HepG2 (cell line): ENCODE data around the gene POLR2H. TPM values are rescaled to one million over a fixed set of nuclear protein-coding genes. Genes with fewer than 3 reads are reported as not detected.

Experiments
- ATAC-seq: fragments of 200-7000 bp; cut with Tn5 transposase; 3 replicates; pipeline ENCODE4 v1.9.1; 2020; ENCODE audit warnings: mild to moderate bottlenecking, moderate library complexity
- BruUV-seq: library from RNA; stranded (reverse); fragments of 400-500 nt; replicated peaks from 2 replicates; lab custom pipeline; 2021; lab: Mats Ljungman, UMichigan
- CTCF ChIA-PET: fragments of 300-600 bp; formaldehyde crosslinking; extraction: SDS; loops from one replicate; lab custom pipeline; 2021; ENCODE audit warnings: low total read pairs, inconsistent platforms, low intra/inter-chr PET ratio; lab: Yijun Ruan, JAX
- POLR2A ChIA-PET: fragments of 350-600 bp; sonication (Branson Sonifier 250); formaldehyde crosslinking; loops from one replicate; lab custom pipeline; 2020; ENCODE audit warnings: antibody characterized with exemption, inconsistent platforms; lab: Yijun Ruan, JAX
- DNase-seq: peaks from one replicate; pipeline ENCODE4 v3.0.0-alpha.2; 2015; ENCODE audit warnings: low spot score
- FAIRE-seq: peaks from 3 replicates; lab custom pipeline; 2011; peaks lifted over from hg19 to GRCh38; lab: Jason Lieb, UNC
- H2AFZ ChIP-seq: one replicate; pipeline ENCODE4 v1.6.1; 2011; ENCODE audit warnings: low read length, inconsistent platforms
- H3K27ac ChIP-seq: fragments of 300-600 bp; 3 replicates; pipeline ENCODE4 v1.8.0; 2011; ENCODE audit warnings: mixed run types, mild to moderate bottlenecking, mixed read lengths, low read length, inconsistent platforms; ENCODE audit not compliant: insufficient read depth; ENCODE audit errors: extremely low read length
- H3K27me3 ChIP-seq, 2 experiments: fragments of 200-600 bp in 1 of 2; 2 replicates in 1 of 2; 3 replicates in 1 of 2; pipeline versions ENCODE4 v1.6.0 to v1.8.0; 2011; ENCODE audit warnings: low read length in 2 of 2, mild to moderate bottlenecking in 2 of 2, moderate library complexity in 2 of 2, inconsistent platforms in 1 of 2; ENCODE audit not compliant: insufficient read depth in 2 of 2, control insufficient read depth in 1 of 2
- H3K36me3 ChIP-seq, 2 experiments: fragments of 200-600 bp in 1 of 2; replicated peaks in 1 of 2; 2 replicates in 1 of 2; 3 replicates in 1 of 2; pipeline versions ENCODE4 v1.5.1 to v1.8.0; 2011; ENCODE audit warnings: low read length in 2 of 2, inconsistent platforms in 1 of 2; ENCODE audit not compliant: insufficient read depth in 2 of 2, control insufficient read depth in 1 of 2
- H3K4me1 ChIP-seq: 2 replicates; pipeline ENCODE4 v1.5.1; 2012; ENCODE audit warnings: low read length, inconsistent platforms; ENCODE audit not compliant: insufficient read depth
- H3K4me2 ChIP-seq: 2 replicates; pipeline ENCODE4 v1.6.0; 2011; ENCODE audit warnings: low read depth, low read length, inconsistent platforms
- H3K4me3 ChIP-seq, 3 experiments: fragments of 200-600 bp in 1 of 3; sonication (generic), shearing (Covaris generic) in 1 of 3; replicated peaks in 1 of 3; 2 replicates each; pipeline ENCODE4 v1.5.1; 2011 to 2016; ENCODE audit warnings: low read length in 3 of 3, inconsistent platforms in 2 of 3, low read depth in 2 of 3, mild to moderate bottlenecking in 2 of 3, control low read depth in 1 of 3, mixed read lengths in 1 of 3; ENCODE audit not compliant: insufficient read depth in 1 of 3
- H3K79me2 ChIP-seq: one replicate; pipeline ENCODE4 v1.6.1; 2011; ENCODE audit warnings: low read length, inconsistent platforms; ENCODE audit not compliant: insufficient read depth
- H3K9ac ChIP-seq: 2 replicates; pipeline ENCODE4 v1.6.0; 2011; ENCODE audit warnings: mild to moderate bottlenecking, low read depth, low read length, inconsistent platforms; ENCODE audit not compliant: insufficient read depth
- H3K9me3 ChIP-seq: 2 replicates; pipeline ENCODE4 v1.5.1; 2012; ENCODE audit warnings: mild to moderate bottlenecking, low read length
- H4K20me1 ChIP-seq: 2 replicates; pipeline ENCODE4 v1.6.0; 2011; ENCODE audit warnings: inconsistent platforms, mild to moderate bottlenecking, low read length, moderate library complexity; ENCODE audit not compliant: insufficient read depth
- AGO2 ChIP-seq: fragments of 200-400 bp; formaldehyde crosslinking; optimal IDR thresholded peaks from 2 replicates; pipeline ENCODE3; 2017; ENCODE audit warnings: mild to moderate bottlenecking, low read depth, low read length, moderate library complexity
- FOXC1 ChIP-seq: sonication (generic); formaldehyde crosslinking; IDR thresholded peaks from 2 replicates; pipeline ENCODE4 v1.8.0; 2022; ENCODE audit warnings: mild to moderate bottlenecking, missing genetic modification reagents, borderline replicate concordance
- HDAC6 ChIP-seq: fragments of 200-600 bp; sonication (generic); IDR thresholded peaks from 2 replicates; pipeline ENCODE4 v1.7.0; 2017; ENCODE audit warnings: mild to moderate bottlenecking, antibody characterized with exemption, low read length, low read depth
- HOXA3 ChIP-seq: sonication (generic); formaldehyde crosslinking; IDR thresholded peaks from 2 replicates; pipeline ENCODE4 v1.5.0; 2020; ENCODE audit warnings: missing genetic modification reagents
- RBFOX2 ChIP-seq: fragments of 200-400 bp; formaldehyde crosslinking; IDR thresholded peaks from 2 replicates; pipeline ENCODE4 v1.6.1; 2017; ENCODE audit warnings: low read depth, mild to moderate bottlenecking, low read length
- RBM22 ChIP-seq: fragments of 200-400 bp; formaldehyde crosslinking; optimal IDR thresholded peaks from 2 replicates; pipeline ENCODE3; 2017; ENCODE audit warnings: mild to moderate bottlenecking, low read length, moderate library complexity
- ZNF30 ChIP-seq: sonication (generic); formaldehyde crosslinking; IDR thresholded peaks from 2 replicates; pipeline ENCODE4 v1.5.0; 2020; ENCODE audit warnings: mild to moderate bottlenecking, missing genetic modification reagents
- WGBS: methylation state at CpG from one replicate; pipeline ENCODE4 v1.1.6; 2017; ENCODE audit warnings: low lambda C conversion rate; 5-methylcytosine and 5-hydroxymethylcytosine counted together
- in situ Hi-C: cut with HindIII; loops from 2 replicates; pipeline ENCODE4 v1.10.0; 2017; ENCODE audit warnings: low pct_unique_long_range_greater_than_20kb; ENCODE audit not compliant: extremely low pct_ligation_motif_present
- intact Hi-C: fragments of 100-400 bp; cut with micrococcal nuclease; formaldehyde crosslinking; loops from one replicate; pipeline ENCODE4 v1.10.0; 2022; ENCODE audit not compliant: unreplicated experiment
- polyA plus RNA-seq, 8 experiments: library from polyadenylated mRNA; depleted of rRNA in 3 of 8; stranded (reverse) in 7 of 8; unstranded in 1 of 8; fragments of >200 nt; fragmentation: Illumina TruSeq in 4 of 8; extraction: Trizol in 4 of 8; gene quantifications; 2 replicates each; pipeline versions ENCODE4 v1.2.1 to v1.2.3, GENCODE V29; 2011 to 2016; ENCODE audit warnings: low read depth in 4 of 8, missing spikeins in 1 of 8, mixed read lengths in 1 of 8; ENCODE audit not compliant: insufficient read depth in 1 of 8
- total RNA-seq, 5 experiments: library from RNA; depleted of rRNA; stranded (reverse); fragments of >200 nt; fragmentation: Illumina TruSeq; extraction: Trizol; gene quantifications; 2 replicates each; pipeline ENCODE4 v1.2.3, GENCODE V29; 2016; ENCODE audit warnings: low read depth in 1 of 5

POLR2H gene
- total and polyA plus RNA-seq, 2 of the 13 experiments (the other 11 are each of a cell fraction or from before 2014, with no cell fraction given) = 118 to 194 TPM

- H3K4me2 ChIP-seq = no peak overlapping the region
- H3K27ac ChIP-seq = no peak overlapping the region
- no peak for DNase-seq
- no TSS peak for BruUV-seq
- H3K9me3 ChIP-seq = no peaks in the 10 kb centered on the region
- H3K4me1 ChIP-seq = peaks cover 32% of the 10 kb centered on the region
- peaks cover 56 to 95% of the 10 kb centered on the region in 2 experiments for H3K36me3 ChIP-seq
- TF ChIP-seq HDAC6 (no peak), RBM22 (peak; percentile 86)
- no peak for ATAC-seq
- no peak for FAIRE-seq
- peaks cover 34% of the 10 kb centered on the region for H4K20me1 ChIP-seq
- intact Hi-C loops = no loop called here
- H3K79me2 ChIP-seq = peaks cover 36% of the 10 kb centered on the region
- 97% methylated on average over 5 of the region's 5 CpGs for WGBS
- H2AFZ ChIP-seq = no peak overlapping the region
- CTCF ChIA-PET = no interaction called here
- no peak overlapping the region for H3K4me3 ChIP-seq
- POLR2A ChIA-PET = no interaction called here
- in situ Hi-C loops = no loop called here
- no peak overlapping the region for H3K9ac ChIP-seq
- H3K27me3 ChIP-seq = no peaks in the 10 kb centered on the region
Measured at GRCh38 chr3:184321666-184322065, 39.8 kb upstream of the POLR2H start.

GRCh38 chr3:184322731-184323487 is 38.6 kb upstream of the POLR2H start:
- ChIA-PET POLR2A (interaction anchor here (1.4 kb wide), 1 partner anchor 22 kb away, joined by 3 read pairs; no protein-coding TSS in a partner anchor), CTCF (no interaction called here)
- Histone ChIP-seq H3K79me2 (peaks cover 26% of the 10 kb centered on the region), H3K9ac (no peak overlapping the region), H3K4me2 (no peak overlapping the region), H3K36me3 (peaks cover 62 to 95% of the 10 kb centered on the region in 2 experiments), H2AFZ (no peak overlapping the region), H3K27ac (no peak overlapping the region), H3K4me3 (no peak overlapping the region), H3K4me1 (peaks cover 19% of the 10 kb centered on the region), H4K20me1 (peaks cover 21% of the 10 kb centered on the region), H3K9me3 (no peaks in the 10 kb centered on the region), H3K27me3 (no peaks in the 10 kb centered on the region)
- no peak for FAIRE-seq
- TF ChIP-seq HOXA3 (CRISPR knock-in tag) (no peak), AGO2 (peak; percentile 89), ZNF30 (CRISPR knock-in tag) (no peak), FOXC1 (CRISPR knock-in tag) (no peak), RBFOX2 (peak; percentile 62; the same call in 1 of the 2 replicates)
- WGBS = 96% methylated on average over 19 of the region's 20 CpGs
- no peak for ATAC-seq
- in situ Hi-C loops = no loop called here
- DNase-seq = no peak
- TSS peak; percentile 31 for BruUV-seq
- intact Hi-C loops = no loop called here
